ENCODE data around the gene LMAN2.

- TF ChIP-seq, protein P1, sequence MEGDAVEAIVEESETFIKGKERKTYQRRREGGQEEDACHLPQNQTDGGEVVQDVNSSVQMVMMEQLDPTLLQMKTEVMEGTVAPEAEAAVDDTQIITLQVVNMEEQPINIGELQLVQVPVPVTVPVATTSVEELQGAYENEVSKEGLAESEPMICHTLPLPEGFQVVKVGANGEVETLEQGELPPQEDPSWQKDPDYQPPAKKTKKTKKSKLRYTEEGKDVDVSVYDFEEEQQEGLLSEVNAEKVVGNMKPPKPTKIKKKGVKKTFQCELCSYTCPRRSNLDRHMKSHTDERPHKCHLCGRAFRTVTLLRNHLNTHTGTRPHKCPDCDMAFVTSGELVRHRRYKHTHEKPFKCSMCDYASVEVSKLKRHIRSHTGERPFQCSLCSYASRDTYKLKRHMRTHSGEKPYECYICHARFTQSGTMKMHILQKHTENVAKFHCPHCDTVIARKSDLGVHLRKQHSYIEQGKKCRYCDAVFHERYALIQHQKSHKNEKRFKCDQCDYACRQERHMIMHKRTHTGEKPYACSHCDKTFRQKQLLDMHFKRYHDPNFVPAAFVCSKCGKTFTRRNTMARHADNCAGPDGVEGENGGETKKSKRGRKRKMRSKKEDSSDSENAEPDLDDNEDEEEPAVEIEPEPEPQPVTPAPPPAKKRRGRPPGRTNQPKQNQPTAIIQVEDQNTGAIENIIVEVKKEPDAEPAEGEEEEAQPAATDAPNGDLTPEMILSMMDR (IDR thresholded peaks at IDR 0.05): no peak
- no peak for TF ChIP-seq POLR2A (IDR thresholded peaks at IDR 0.05)
Observed at GRCh38 chr5:177396078-177396477, 44.6 kb upstream of the LMAN2 start.
